Neutrophil (primary cell): ENCODE data around the gene LMNA.
A peak's percentile ranks its signal among the peaks of the same experiment; 100 is the strongest.

ENCODE experiments used
- H3K27ac ChIP-seq: fragments of 200-600 bp; sonication (generic); 2 replicates; pipeline ENCODE4 v1.5.1; 2016; ENCODE audit warnings: mild to moderate bottlenecking, moderate library complexity
- H3K27me3 ChIP-seq: fragments of 200-600 bp; sonication (generic); 2 replicates; pipeline ENCODE4 v1.6.0; 2016; ENCODE audit warnings: mild to moderate bottlenecking
- H3K36me3 ChIP-seq: fragments of 200-600 bp; sonication (generic); 2 replicates; pipeline ENCODE4 v1.5.1; 2017
- H3K4me1 ChIP-seq, 2 experiments: fragments of 200-600 bp in 1 of 2; sonication (generic) in 1 of 2; 1 replicate in 1 of 2; 2 replicates in 1 of 2; pipeline versions ENCODE4 v1.5.1 to v1.6.1; 2013 to 2016; ENCODE audit warnings: low read depth in 1 of 2, low read length in 1 of 2, mild to moderate bottlenecking in 1 of 2, moderate library complexity in 1 of 2; ENCODE audit not compliant: control insufficient read depth in 1 of 2, insufficient read depth in 1 of 2
- H3K4me3 ChIP-seq, 2 experiments: fragments of 200-600 bp in 1 of 2; sonication (generic) in 1 of 2; 1 replicate in 1 of 2; 2 replicates in 1 of 2; pipeline ENCODE4 v1.5.1; 2013 to 2016; ENCODE audit warnings: low read depth in 1 of 2, low read length in 1 of 2, mild to moderate bottlenecking in 1 of 2, moderate library complexity in 1 of 2
- H3K9me3 ChIP-seq: fragments of 200-600 bp; sonication (generic); 2 replicates; pipeline ENCODE4 v1.5.1; 2016
- CTCF ChIP-seq: fragments of 200-600 bp; sonication (generic); IDR thresholded peaks from 2 replicates; pipeline ENCODE4 v1.5.1; 2016; ENCODE audit warnings: antibody characterized with exemption

LMNA gene

GRCh38 chr1:156160743-156161171 lies 46.2 kb downstream of the LMNA start:
- Histone ChIP-seq H3K36me3 (peaks cover 99% of the 10 kb centered on the region), H3K27me3 (no peaks in the 10 kb centered on the region), H3K4me3 (no peak overlapping the region), H3K4me1 (peaks cover 39 to 43% of the 10 kb centered on the region in 2 experiments), H3K9me3 (no peaks in the 10 kb centered on the region), H3K27ac (peak overlapping the region; percentile 56)
- no peak for TF ChIP-seq CTCF

- no peak for TF ChIP-seq CTCF
- H3K9me3 ChIP-seq = no peaks in the 10 kb centered on the region
- H3K27ac ChIP-seq = peak overlapping the region; percentile 52
- peaks cover 22 to 25% of the 10 kb centered on the region in 2 experiments for H3K4me1 ChIP-seq
- H3K4me3 ChIP-seq = no peak overlapping the region
- no peaks in the 10 kb centered on the region for H3K27me3 ChIP-seq
- H3K36me3 ChIP-seq = peaks cover 100% of the 10 kb centered on the region
Measured at GRCh38 chr1:156162430-156163037, 48.0 kb downstream of the LMNA start.

GRCh38 chr1:156163712-156164111 lies 49.2 kb downstream of the LMNA start:
- Histone ChIP-seq H3K9me3 (no peaks in the 10 kb centered on the region), H3K27ac (no peak overlapping the region), H3K36me3 (peaks cover 99% of the 10 kb centered on the region), H3K4me1 (peaks cover 16 to 17% of the 10 kb centered on the region in 2 experiments), H3K27me3 (no peaks in the 10 kb centered on the region), H3K4me3 (no peak overlapping the region)
- no peak for TF ChIP-seq CTCF

GRCh38 chr1:156164125-156164831 lies 49.8 kb downstream of the LMNA start:
- TF ChIP-seq CTCF = no peak
- H3K27ac ChIP-seq = no peak overlapping the region
- peaks cover 98% of the 10 kb centered on the region for H3K36me3 ChIP-seq
- H3K27me3 ChIP-seq = no peaks in the 10 kb centered on the region
- H3K9me3 ChIP-seq = no peaks in the 10 kb centered on the region
- peaks cover 15% of the 10 kb centered on the region in 2 experiments for H3K4me1 ChIP-seq
- no peak overlapping the region for H3K4me3 ChIP-seq

- H3K9me3 ChIP-seq = no peaks in the 10 kb centered on the region
- TF ChIP-seq CTCF = no peak
- H3K27ac ChIP-seq = peak overlapping the region; percentile 26
- peaks cover 7 to 8% of the 10 kb centered on the region in 2 experiments for H3K4me1 ChIP-seq
- no peaks in the 10 kb centered on the region for H3K27me3 ChIP-seq
- H3K4me3 ChIP-seq = no peak overlapping the region
- H3K36me3 ChIP-seq = peaks cover 96% of the 10 kb centered on the region
Measured at GRCh38 chr1:156165083-156165482, 50.6 kb downstream of the LMNA start.
